Activated T-helper 2 cell treated with anti-CD3 and anti-CD28 coated beads, Interferon-gamma antibody, Interleukin-2, Interleukin-4, amounts not matched to agents 10 μg/mL and 5 μg/mL and 100 μg/mL, durations not matched to agents 14 hours and 24 hours and 36 hours (primary cell): ENCODE results near the gene EPB41L2. TPM values are rescaled to one million over a fixed set of nuclear protein-coding genes. Genes with fewer than 3 reads are reported as not detected.
"Not testable (repeated sequence)": the region's sequence is repeated elsewhere in the genome, so short reads cannot be mapped to it uniquely, and the experiment has no call there.

Experiments
- DNase-seq: peaks from one replicate; pipeline ENCODE4 v3.0.0; 2021; ENCODE audit warnings: low spot score
- H3K27ac Mint-ChIP-seq: one replicate; pipeline ENCODE4 v1.8.0; 2021; ENCODE audit warnings: mixed read lengths
- H3K27me3 Mint-ChIP-seq: one replicate; pipeline ENCODE4 v1.8.0; 2021; ENCODE audit warnings: low read depth, mixed read lengths
- H3K36me3 Mint-ChIP-seq: one replicate; pipeline ENCODE4 v1.8.0; 2021; ENCODE audit warnings: low read depth, mixed read lengths
- H3K4me1 Mint-ChIP-seq: one replicate; pipeline ENCODE4 v1.8.0; 2021; ENCODE audit warnings: low read depth, mixed read lengths
- H3K4me3 Mint-ChIP-seq: one replicate; pipeline ENCODE4 v1.8.0; 2021; ENCODE audit warnings: low read depth, mild to moderate bottlenecking, moderate library complexity, mixed read lengths
- H3K9me3 Mint-ChIP-seq: one replicate; pipeline ENCODE4 v1.8.0; 2021; ENCODE audit warnings: mixed read lengths
- intact Hi-C: fragments of 100-400 bp; cut with micrococcal nuclease; formaldehyde crosslinking; loops from one replicate; pipeline ENCODE4 v1.15.1; 2023
- total RNA-seq: library from RNA; stranded (reverse); gene quantifications from 2 replicates; pipeline ENCODE4 v1.2.3, GENCODE V29; 2022

The EPB41L2 gene
- 20.8 and 26.9 TPM in 2 replicates for total RNA-seq

- H3K27ac Mint-ChIP-seq: no peak within 1 kb of the TSS
- no peaks in the 10 kb centered on the region for H3K36me3 Mint-ChIP-seq
- peaks cover 26% of the 10 kb centered on the region for H3K4me1 Mint-ChIP-seq
- peak within 1 kb of the TSS; percentile 78 for H3K4me3 Mint-ChIP-seq
- intact Hi-C loops: loop anchor here (2.0 to 5.0 kb wide), 2 partner anchors 74 to 849 kb away; no protein-coding TSS in a partner anchor
- DNase-seq: peak; percentile 68
- peaks cover 32% of the 10 kb centered on the region for H3K27me3 Mint-ChIP-seq
- no peaks in the 10 kb centered on the region for H3K9me3 Mint-ChIP-seq
Observed at GRCh38 chr6:131063028-131063763, at the start of gene EPB41L2. Gene EPB41L2 (minus strand): TSS chr6:131063245. CDS start chr6:130956485, 106,760 bp downstream.

- H3K4me3 Mint-ChIP-seq: no peak overlapping the region
- no peak for DNase-seq
- no peaks in the 10 kb centered on the region for H3K9me3 Mint-ChIP-seq
- intact Hi-C loops: no loop called here
- H3K36me3 Mint-ChIP-seq: no peaks in the 10 kb centered on the region
- peaks cover 11% of the 10 kb centered on the region for H3K27me3 Mint-ChIP-seq
- H3K27ac Mint-ChIP-seq: no peak overlapping the region
- H3K4me1 Mint-ChIP-seq: peaks cover 1% of the 10 kb centered on the region
Observed at GRCh38 chr6:131112249-131112648, 49.2 kb upstream of the EPB41L2 start.

- Mint-ChIP-seq H3K4me3 (no peak overlapping the region), H3K36me3 (no peaks in the 10 kb centered on the region), H3K27me3 (peaks cover 9% of the 10 kb centered on the region), H3K9me3 (no peaks in the 10 kb centered on the region), H3K27ac (no peak overlapping the region), H3K4me1 (peaks cover 6% of the 10 kb centered on the region)
- intact Hi-C loops: no loop called here
- no peak for DNase-seq
Observed at GRCh38 chr6:131107151-131107550, 44.1 kb upstream of the EPB41L2 start.

- peaks cover 6% of the 10 kb centered on the region for H3K9me3 Mint-ChIP-seq
- H3K4me1 Mint-ChIP-seq: peaks cover 6% of the 10 kb centered on the region
- H3K27ac Mint-ChIP-seq: no peak overlapping the region
- no peaks in the 10 kb centered on the region for H3K36me3 Mint-ChIP-seq
- intact Hi-C loops: no loop called here
- peaks cover 4% of the 10 kb centered on the region for H3K27me3 Mint-ChIP-seq
- H3K4me3 Mint-ChIP-seq: no peak overlapping the region
- no peak for DNase-seq
Observed at GRCh38 chr6:131103901-131104300, 40.9 kb upstream of the EPB41L2 start.

GRCh38 chr6:131103296-131103695 is 40.3 kb upstream of the EPB41L2 start:
- H3K27ac Mint-ChIP-seq: no peak overlapping the region
- intact Hi-C loops: no loop called here
- peaks cover 6% of the 10 kb centered on the region for H3K4me1 Mint-ChIP-seq
- H3K27me3 Mint-ChIP-seq: no peaks in the 10 kb centered on the region
- H3K4me3 Mint-ChIP-seq: no peak overlapping the region
- H3K9me3 Mint-ChIP-seq: peaks cover 6% of the 10 kb centered on the region
- H3K36me3 Mint-ChIP-seq: no peaks in the 10 kb centered on the region
- no peak for DNase-seq

- Mint-ChIP-seq H3K36me3 (no peaks in the 10 kb centered on the region), H3K9me3 (peaks cover 6% of the 10 kb centered on the region), H3K4me3 (no peak overlapping the region), H3K27ac (no peak overlapping the region), H3K4me1 (peaks cover 4% of the 10 kb centered on the region), H3K27me3 (no peaks in the 10 kb centered on the region)
- intact Hi-C loops: no loop called here
- no peak for DNase-seq
Observed at GRCh38 chr6:131101911-131102680, 39.1 kb upstream of the EPB41L2 start.

GRCh38 chr6:131096786-131097185 is 33.7 kb upstream of the EPB41L2 start:
- no peak overlapping the region for H3K27ac Mint-ChIP-seq
- no peak overlapping the region for H3K4me3 Mint-ChIP-seq
- intact Hi-C loops: no loop called here
- H3K4me1 Mint-ChIP-seq: no peaks in the 10 kb centered on the region
- peaks cover 16% of the 10 kb centered on the region for H3K9me3 Mint-ChIP-seq
- no peaks in the 10 kb centered on the region for H3K36me3 Mint-ChIP-seq
- DNase-seq: no peak
- H3K27me3 Mint-ChIP-seq: no peaks in the 10 kb centered on the region

GRCh38 chr6:131093334-131093733 is 30.3 kb upstream of the EPB41L2 start:
- no peak for DNase-seq
- Mint-ChIP-seq H3K27me3 (no peaks in the 10 kb centered on the region), H3K4me3 (no peak overlapping the region), H3K36me3 (no peaks in the 10 kb centered on the region), H3K27ac (no peak overlapping the region), H3K4me1 (no peaks in the 10 kb centered on the region), H3K9me3 (peaks cover 10% of the 10 kb centered on the region)
- intact Hi-C loops: no loop called here

GRCh38 chr6:131091944-131092343 is 28.9 kb upstream of the EPB41L2 start:
- DNase-seq, H3K36me3 Mint-ChIP-seq, H3K27ac Mint-ChIP-seq, H3K4me1 Mint-ChIP-seq, H3K4me3 Mint-ChIP-seq, H3K9me3 Mint-ChIP-seq, intact Hi-C loops, H3K27me3 Mint-ChIP-seq: not testable (repeated sequence)

- DNase-seq, H3K4me3 Mint-ChIP-seq, intact Hi-C loops, H3K4me1 Mint-ChIP-seq, H3K9me3 Mint-ChIP-seq, H3K27me3 Mint-ChIP-seq, H3K27ac Mint-ChIP-seq, H3K36me3 Mint-ChIP-seq: not testable (repeated sequence)
Observed at GRCh38 chr6:131090339-131090738, 27.3 kb upstream of the EPB41L2 start.

GRCh38 chr6:131084982-131085381 is 21.9 kb upstream of the EPB41L2 start:
- H3K36me3 Mint-ChIP-seq: no peaks in the 10 kb centered on the region
- no peaks in the 10 kb centered on the region for H3K4me1 Mint-ChIP-seq
- H3K4me3 Mint-ChIP-seq: no peak overlapping the region
- no peaks in the 10 kb centered on the region for H3K9me3 Mint-ChIP-seq
- no peaks in the 10 kb centered on the region for H3K27me3 Mint-ChIP-seq
- no peak for DNase-seq
- intact Hi-C loops: no loop called here
- H3K27ac Mint-ChIP-seq: no peak overlapping the region

GRCh38 chr6:131083687-131084086 is 20.6 kb upstream of the EPB41L2 start:
- Mint-ChIP-seq H3K4me1 (no peaks in the 10 kb centered on the region), H3K4me3 (no peak overlapping the region), H3K27me3 (no peaks in the 10 kb centered on the region), H3K36me3 (no peaks in the 10 kb centered on the region), H3K9me3 (no peaks in the 10 kb centered on the region), H3K27ac (no peak overlapping the region)
- intact Hi-C loops: no loop called here
- no peak for DNase-seq

GRCh38 chr6:131082335-131082734 is 19.3 kb upstream of the EPB41L2 start:
- Mint-ChIP-seq H3K4me3 (no peak overlapping the region), H3K9me3 (no peaks in the 10 kb centered on the region), H3K27ac (no peak overlapping the region), H3K4me1 (no peaks in the 10 kb centered on the region), H3K27me3 (no peaks in the 10 kb centered on the region), H3K36me3 (no peaks in the 10 kb centered on the region)
- intact Hi-C loops: no loop called here
- DNase-seq: no peak
